PFSK-1 (cell line): ENCODE results near the gene TAF4.

Experiments
- FOXP2 ChIP-seq: optimal IDR thresholded peaks from 2 replicates; pipeline ENCODE3; 2011; ENCODE audit warnings: borderline replicate concordance, control low read depth, inconsistent platforms; ENCODE audit not compliant: insufficient read depth; ENCODE audit errors: extremely low read length, extremely low read depth
- POLR2AphosphoS5 ChIP-seq: IDR thresholded peaks from 2 replicates; pipeline ENCODE4 v1.6.1; 2012; ENCODE audit warnings: low read depth, mild to moderate bottlenecking, control low read depth, low read length, moderate library complexity
- SIN3A ChIP-seq: IDR thresholded peaks from 2 replicates; pipeline ENCODE4 v1.6.1; 2012; ENCODE audit warnings: mild to moderate bottlenecking, low read length, moderate library complexity, borderline replicate concordance; ENCODE audit not compliant: insufficient read depth
- TAF1 ChIP-seq: IDR thresholded peaks from 2 replicates; pipeline ENCODE4 v1.6.1; 2012; ENCODE audit warnings: low read length, control low read depth, borderline replicate concordance; ENCODE audit not compliant: insufficient read depth
- TF ChIP-seq, protein P1 (sequence below), 2 experiments: IDR thresholded peaks; 2 replicates each; pipeline versions ENCODE4 v1.6.1 to v1.8.0; 2011 to 2012; ENCODE audit warnings: low read depth in 2 of 2, low read length in 2 of 2, control low read depth in 1 of 2, inconsistent platforms in 1 of 2, mild to moderate bottlenecking in 1 of 2, moderate library complexity in 1 of 2; ENCODE audit not compliant: insufficient read depth in 1 of 2

TAF4 gene

GRCh38 chr20:61990484-61990883 is 75.2 kb downstream of the TAF4 start:
- TF ChIP-seq POLR2AphosphoS5: no peak
- TF ChIP-seq, protein P1, sequence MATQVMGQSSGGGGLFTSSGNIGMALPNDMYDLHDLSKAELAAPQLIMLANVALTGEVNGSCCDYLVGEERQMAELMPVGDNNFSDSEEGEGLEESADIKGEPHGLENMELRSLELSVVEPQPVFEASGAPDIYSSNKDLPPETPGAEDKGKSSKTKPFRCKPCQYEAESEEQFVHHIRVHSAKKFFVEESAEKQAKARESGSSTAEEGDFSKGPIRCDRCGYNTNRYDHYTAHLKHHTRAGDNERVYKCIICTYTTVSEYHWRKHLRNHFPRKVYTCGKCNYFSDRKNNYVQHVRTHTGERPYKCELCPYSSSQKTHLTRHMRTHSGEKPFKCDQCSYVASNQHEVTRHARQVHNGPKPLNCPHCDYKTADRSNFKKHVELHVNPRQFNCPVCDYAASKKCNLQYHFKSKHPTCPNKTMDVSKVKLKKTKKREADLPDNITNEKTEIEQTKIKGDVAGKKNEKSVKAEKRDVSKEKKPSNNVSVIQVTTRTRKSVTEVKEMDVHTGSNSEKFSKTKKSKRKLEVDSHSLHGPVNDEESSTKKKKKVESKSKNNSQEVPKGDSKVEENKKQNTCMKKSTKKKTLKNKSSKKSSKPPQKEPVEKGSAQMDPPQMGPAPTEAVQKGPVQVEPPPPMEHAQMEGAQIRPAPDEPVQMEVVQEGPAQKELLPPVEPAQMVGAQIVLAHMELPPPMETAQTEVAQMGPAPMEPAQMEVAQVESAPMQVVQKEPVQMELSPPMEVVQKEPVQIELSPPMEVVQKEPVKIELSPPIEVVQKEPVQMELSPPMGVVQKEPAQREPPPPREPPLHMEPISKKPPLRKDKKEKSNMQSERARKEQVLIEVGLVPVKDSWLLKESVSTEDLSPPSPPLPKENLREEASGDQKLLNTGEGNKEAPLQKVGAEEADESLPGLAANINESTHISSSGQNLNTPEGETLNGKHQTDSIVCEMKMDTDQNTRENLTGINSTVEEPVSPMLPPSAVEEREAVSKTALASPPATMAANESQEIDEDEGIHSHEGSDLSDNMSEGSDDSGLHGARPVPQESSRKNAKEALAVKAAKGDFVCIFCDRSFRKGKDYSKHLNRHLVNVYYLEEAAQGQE (IDR thresholded peaks at IDR 0.05; ENCODE audit: insufficient read depth in 1 of 2, low read depth in 2 of 2, low read length in 2 of 2): no peak
- no peak for TF ChIP-seq TAF1
- no peak for TF ChIP-seq SIN3A
- no peak for TF ChIP-seq FOXP2

DNA sequence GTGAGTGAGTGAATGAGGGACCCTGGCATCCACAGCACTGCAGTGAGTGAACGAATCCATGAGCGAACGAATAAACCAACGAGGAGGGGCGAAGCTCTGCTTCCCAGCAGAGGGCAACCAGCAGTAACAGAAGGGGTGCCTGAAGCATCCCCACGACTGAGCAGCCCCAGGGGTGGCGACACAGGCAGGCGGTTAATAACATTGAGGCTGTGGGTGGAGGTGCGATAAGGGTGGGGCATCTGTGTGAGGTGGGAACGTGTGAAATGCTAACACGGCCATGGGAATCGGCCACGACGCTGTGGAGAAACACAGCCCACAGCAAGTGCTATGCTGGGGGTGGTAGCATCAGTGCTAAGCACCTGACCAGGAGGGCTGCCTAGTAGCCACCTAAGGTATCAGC is 75.9 kb downstream of the TAF4 start:
- no peak for TF ChIP-seq TAF1
- TF ChIP-seq FOXP2: no peak
- TF ChIP-seq, protein P1 (IDR thresholded peaks at IDR 0.05; ENCODE audit: insufficient read depth in 1 of 2, low read depth in 2 of 2, low read length in 2 of 2): no peak
- TF ChIP-seq SIN3A: no peak
- TF ChIP-seq POLR2AphosphoS5: no peak

- no peak for TF ChIP-seq FOXP2
Measured at GRCh38 chr20:61988665-61989064, 77.0 kb downstream of the TAF4 start.

- TF ChIP-seq SIN3A: no peak
- no peak for TF ChIP-seq POLR2AphosphoS5
- no peak for TF ChIP-seq FOXP2
- TF ChIP-seq TAF1: no peak
- TF ChIP-seq, protein P1 (IDR thresholded peaks at IDR 0.05; ENCODE audit: insufficient read depth in 1 of 2, low read depth in 2 of 2, low read length in 2 of 2): no peak
Measured at GRCh38 chr20:61986762-61987321, 78.8 kb downstream of the TAF4 start.

GRCh38 chr20:61985096-61985495 is 80.6 kb downstream of the TAF4 start:
- TF ChIP-seq, protein P1 (IDR thresholded peaks at IDR 0.05; ENCODE audit: insufficient read depth in 1 of 2, low read depth in 2 of 2, low read length in 2 of 2): no peak
- TF ChIP-seq SIN3A (no peak), FOXP2 (no peak), POLR2AphosphoS5 (no peak), TAF1 (no peak)
